HG02981 (cell line): ENCODE results near the gene CENPM.

Experiments
- ATAC-seq: cut with Tn5 transposase; IDR thresholded peaks from one replicate; pipeline ENCODE4 v1.9.1; 2021; ENCODE audit warnings: mild to moderate bottlenecking, moderate library complexity; ENCODE audit not compliant: unreplicated experiment

Gene CENPM, protein sequence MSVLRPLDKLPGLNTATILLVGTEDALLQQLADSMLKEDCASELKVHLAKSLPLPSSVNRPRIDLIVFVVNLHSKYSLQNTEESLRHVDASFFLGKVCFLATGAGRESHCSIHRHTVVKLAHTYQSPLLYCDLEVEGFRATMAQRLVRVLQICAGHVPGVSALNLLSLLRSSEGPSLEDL

DNA sequence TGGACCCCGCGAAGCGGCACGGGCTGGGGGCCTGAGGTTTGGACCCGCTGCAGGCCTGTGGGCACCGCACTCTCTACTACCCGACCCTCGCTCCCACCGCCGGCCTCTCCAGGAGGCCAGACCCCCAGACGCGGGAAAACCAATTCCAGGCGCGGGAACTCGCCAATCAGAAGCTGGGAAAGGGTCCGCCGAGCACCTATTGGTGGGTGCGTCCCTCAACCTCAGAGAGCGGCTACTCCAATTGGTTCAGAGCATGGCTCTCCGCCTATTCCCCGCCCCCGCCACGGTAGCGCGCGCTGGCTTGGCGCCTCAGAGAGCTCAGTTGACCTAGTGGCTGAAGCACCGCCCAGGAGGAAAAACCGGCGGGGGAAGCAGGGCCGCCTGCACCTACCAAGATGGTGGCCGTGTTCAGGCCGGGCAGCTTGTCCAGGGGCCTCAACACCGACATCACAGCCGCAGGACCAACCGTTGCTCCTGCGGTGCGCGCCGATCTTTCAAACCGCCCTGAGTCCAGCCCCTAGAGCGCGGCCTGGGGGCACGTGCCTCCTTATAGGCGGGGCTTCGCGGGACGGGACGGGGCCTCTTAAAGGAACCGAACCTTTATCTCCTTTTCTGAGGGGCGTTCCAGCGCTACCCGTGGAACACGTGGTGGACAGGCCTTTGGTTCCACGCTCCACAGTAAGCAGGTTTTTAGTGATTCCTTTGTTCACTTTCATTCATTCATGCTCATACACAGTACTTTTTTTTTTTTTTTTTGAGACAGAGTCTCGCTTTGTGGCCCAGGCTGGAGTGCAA lies at the start of gene CENPM:
TSS of gene CENPM (minus strand) at position 524 of the 795 bp plus-strand sequence. CDS start at position 448, 76 bp downstream.
- peak; percentile 76 for ATAC-seq

DNA sequence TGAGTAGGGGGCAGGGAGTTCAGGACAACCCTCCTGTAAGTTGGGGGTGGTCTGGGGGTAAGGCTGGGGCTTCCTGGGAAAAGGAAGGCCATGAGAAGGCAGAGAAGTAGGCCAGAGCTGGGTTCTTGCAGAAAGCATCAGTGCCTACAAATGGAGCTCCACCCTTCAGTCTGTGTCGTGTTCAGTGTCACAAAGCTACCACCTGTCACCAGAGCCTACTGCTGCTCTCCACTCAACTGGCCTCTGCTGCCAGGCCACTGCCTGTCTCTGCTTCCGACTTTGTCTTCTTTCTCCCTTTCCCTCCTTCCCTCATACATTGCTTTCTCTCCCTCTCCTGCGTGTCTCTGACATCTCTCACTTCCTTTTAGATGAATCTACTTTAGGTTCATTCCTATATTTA lies 48.3 kb upstream of the CENPM start:
- no peak for ATAC-seq

DNA sequence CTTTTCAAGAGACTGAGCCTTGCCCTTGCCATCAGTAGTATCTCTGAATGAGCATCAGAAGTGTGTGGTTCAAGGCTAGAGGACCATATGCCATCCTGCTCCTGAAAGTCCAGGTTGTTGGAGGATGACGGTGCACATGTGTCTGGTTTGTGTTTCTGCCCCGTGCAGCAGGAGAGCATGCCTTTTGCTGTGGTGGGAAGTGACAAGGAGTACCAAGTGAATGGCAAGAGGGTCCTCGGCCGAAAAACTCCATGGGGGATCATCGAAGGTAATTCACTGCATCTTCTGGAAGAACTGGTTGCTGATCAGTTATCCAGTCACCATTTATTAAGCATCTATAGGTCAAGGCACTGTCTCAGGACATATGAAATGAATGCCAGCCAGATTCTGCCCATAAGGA lies 45.5 kb upstream of the CENPM start:
- no peak for ATAC-seq

DNA sequence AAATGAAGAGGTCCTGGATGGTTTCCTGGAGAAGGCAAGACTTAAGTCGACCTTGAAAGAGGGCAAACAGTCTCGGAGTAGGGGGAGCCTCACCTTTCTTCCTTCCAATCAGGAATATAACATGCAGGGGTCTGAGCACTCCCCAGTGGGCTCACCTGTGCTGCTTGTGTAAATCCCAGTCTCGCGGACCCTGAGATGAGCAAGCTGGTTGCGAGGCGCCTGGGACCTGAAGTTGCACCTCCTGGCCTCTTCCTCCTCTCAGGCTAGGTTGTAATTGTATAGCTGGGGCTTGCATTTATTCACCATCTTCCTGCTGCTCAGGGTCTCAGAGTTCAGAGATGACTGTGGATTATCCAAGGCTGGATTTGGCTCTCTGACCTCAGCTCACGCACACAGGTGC lies 44.2 kb upstream of the CENPM start:
- ATAC-seq = no peak

DNA sequence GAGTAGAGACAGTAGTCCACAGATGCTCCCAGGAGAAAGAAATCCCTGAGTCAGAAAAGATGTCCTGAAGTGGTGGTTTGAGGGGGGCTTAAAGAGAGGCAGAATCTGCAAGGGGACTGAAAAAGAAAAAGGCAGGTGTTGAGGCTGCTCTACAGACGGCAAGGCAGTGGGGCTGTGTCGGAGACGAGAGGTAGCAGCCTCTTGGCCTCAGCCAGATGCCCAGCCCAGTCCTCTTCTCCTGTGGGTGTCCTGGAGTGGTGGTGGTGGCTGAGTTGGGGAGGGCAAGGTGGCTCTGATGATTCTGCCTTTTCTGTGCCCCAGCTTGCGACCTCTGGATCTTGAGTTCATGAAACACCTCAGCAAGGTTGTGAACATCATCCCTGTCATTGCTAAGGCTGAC lies 42.3 kb upstream of the CENPM start:
- no peak for ATAC-seq

DNA sequence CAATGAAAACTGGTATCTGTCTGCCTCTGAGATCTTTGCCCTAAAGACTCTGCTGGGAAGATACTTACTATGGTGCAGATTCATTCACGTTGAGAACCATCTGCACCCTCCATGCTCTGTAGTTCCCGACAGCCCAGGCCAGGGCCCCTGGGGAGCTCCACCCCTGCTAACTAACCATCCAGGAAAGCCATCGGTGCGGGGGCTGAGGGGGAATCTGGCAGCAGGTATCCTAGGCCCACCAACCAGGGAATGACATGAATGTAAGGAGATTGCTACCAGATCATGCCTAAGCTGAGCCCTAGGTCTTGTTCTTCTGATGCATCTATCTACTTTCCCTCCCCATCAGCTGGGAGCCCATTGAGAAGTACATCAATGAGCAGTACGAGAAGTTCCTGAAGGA lies 40.3 kb upstream of the CENPM start:
- no peak for ATAC-seq

DNA sequence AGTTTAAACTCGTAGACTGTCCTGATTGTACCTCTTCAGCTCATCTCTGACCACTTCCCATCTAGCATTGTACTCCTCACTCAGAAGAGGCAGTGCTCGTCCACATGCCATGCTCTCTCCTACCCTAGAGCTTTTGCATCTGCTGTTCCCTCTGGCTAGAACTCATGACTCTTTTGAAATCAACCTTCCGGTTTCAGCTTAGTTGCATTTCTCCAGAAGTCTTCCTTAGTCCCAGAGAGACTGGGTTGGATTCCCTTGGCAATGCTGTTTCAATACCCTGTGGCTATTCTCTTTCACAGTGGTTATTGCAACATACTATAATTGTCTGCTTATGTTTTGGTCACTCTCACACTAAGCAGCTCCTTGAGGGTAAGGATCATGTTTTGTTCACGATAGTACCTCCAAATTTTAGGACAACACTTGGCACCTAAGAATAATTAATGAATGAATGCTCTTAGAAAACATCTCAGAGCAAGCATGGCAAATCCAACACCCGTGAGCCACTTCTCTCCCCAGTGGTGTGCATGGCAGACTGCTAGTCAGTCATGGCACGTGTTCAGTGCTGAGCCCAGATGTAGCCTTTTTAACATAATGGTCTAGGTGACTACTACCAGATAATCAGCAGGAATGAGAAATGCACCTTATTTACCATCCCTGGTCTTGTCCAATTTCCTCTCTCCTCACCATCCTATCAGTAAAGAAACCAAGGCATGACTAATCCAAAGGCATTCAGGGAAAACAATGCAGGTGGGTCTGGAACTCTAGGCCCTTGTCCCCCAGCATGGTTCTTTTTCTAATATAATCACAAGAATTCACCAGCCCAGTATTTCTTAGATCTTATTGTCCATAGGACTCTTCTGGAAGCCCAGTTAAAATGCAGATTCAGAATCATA lies 36.8 kb upstream of the CENPM start:
- no peak for ATAC-seq

DNA sequence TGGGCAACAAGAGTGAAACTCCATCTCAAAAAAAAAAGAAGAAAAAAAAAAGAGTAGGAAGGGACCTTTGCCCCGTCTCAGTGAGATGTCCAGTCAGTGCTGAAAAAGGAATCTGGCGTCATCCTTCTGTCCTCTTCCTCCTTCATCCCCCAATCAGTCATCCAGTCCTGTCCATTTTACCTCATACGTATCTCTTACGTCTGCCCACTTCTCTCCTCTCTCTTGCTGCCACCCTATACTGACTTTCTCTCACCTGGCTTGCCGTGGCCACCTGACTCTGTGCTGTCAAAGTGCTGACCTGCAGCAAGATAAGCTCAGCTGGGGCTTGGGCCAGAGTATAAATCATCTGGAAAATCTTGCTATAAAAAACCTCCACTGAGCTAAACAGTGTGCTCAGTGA lies 35.9 kb upstream of the CENPM start:
- no peak for ATAC-seq

DNA sequence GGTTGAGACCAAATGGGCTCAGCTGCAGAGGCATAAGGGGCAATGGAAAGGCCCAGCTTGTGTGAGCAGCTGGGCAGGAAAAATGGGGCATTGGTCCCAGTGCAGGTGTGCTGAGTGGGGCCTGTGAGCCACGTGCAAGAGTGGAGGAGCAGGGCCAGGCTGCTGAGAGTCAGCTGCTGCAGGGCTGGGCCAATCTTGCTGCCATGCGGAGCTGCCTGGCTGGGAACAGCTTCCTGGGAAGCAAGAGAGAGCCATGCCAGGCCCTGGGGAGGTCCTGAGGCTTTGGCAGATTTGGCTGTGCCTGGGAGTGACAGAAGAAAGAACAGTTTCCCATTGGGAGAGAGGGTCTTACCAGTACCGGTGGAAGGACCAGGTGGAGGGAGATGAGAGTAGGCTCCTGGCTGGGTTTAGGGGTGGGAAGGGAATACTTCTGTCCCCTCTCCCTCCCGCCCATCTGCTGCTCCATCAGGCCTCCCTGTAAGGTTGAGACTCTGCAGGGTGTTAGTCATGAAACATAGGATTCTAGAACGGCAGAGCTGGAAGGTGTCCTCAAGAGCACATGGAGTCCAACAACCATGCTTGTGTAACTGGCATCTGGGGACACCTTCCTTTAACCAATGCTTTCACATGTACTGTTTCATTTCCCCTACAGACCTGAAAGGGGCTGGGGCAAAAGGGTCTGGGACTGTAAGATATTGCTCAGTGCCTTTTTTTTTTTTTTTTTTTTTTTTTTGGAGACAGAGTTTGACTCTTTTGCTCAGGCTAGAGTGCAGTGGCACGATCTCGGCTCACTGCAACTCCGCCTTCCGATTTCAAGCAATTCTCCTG lies 32.7 kb upstream of the CENPM start:
- ATAC-seq = no peak

DNA sequence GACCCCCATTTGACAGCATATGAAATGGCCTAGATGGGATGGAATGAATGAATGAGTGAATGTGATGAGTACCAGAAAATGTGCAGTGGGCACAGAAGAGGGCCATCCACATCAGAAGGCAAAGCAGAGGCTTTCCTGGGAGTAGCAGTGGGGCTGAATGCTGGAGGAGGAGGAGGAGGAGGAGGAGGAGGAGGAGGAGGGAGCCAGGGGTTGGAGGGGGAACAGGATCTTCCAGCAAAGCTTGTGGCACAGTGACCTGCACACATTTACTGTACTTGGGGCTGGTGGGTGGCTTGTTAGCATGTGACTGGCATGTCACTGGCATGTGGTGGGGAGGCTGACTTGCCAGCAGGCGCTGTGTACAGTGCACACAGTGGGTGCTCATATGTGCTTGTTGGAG lies 31.8 kb upstream of the CENPM start:
- no peak for ATAC-seq

DNA sequence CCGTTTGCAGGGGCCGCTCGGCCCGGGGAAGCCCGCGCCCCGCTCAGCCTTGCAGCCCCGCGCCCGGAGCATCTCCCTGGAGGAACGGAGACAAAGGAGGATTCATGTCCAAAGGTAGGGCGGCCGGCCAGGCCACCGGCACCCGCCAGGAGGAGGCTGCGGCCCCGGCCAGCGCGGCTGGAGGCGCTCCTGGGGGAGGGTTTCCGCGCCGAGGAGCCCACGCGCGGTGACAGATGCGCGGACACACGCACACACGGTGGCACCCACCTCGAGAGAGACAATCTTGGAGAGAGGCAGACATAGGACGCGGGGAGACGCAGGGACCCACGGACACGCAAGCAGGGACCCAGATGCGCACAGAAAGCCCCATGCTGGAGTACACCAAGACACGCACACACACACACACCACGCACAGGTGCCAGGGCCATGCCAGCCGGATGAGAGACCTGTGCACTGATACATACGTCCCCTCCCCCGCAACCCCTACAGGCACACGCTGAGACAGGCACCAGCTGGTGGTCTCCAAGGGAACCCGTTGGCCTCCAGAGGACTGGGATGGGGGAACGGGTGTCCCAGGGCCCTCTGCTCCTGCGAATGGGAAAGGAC lies 30.1 kb upstream of the CENPM start:
- ATAC-seq = no peak

DNA sequence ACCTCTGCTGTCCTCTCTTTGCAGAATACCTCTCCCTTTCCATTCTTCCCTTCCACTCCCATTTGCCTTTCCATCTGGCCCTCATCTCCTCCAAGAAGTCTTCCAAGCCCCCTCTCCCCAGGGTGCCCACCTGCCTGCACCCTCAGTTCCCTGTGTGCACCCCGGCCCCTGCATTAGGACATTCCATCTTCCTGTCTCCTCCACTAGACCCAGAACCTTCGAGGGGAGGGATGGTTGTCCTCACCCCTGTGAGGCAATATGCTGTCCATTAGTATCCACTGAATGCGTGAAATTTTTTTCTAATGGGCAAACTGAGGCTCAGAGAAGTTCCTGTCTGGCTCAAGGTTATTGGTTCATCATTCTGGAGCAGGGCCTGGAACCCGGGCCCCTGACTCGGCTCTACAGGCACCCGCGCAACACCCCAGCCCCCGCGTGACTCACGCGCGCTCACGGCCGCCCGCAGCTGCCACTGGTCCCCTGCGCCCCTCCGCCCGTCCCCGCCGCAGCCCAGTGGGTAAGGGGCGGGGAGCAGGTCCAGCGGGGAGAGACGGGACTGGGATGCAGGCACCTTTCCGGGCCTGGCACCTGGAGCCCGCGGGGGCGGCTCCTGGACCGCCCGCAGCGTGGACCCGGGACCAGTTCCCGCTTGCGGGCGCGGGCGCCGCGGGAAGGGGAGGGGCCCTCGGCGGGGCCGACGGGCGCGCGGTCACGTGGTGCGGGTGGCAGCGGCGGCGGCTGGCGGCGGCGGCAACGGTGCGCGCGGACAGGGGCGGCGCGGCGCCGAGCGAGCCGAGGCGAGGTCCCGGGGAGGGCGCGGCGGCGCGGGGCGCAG lies 29.3 kb upstream of the CENPM start:
- ATAC-seq = no peak

DNA sequence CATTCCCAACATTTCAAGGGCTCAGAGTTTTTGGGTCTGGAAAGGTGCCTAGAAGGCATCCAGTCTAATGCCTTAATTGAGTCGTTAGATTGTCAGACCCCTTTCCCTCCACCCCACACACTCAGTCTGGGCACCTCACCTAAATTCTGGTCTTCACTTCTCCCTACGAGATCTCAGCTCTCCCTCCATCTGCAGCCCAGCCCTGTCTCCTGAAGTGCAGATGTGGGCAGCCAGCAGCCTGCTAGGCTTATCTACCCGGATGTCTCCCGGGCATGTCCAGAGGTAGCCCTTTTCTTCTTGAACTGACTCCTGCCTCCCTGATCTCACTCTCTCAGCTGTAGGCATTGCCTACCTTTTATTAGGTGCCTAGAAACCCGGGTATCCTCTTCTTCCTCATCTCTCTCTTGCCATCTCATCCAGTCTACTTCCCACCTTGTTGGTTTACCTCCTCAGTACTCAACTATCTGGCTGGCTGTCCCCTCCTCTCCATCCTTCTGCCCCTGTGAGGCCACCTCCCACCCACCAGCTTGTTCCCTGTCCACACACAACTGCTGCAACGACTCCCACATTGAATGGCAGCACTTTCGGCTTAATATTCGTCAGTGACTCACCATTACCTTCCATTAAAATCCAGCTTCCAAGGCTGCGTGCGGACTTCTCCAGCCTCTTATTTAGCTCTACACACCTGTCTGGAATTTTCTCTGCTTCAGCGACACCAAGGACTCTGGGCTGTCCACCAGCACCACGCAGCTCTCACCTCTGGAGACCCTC lies 28.5 kb upstream of the CENPM start:
- no peak for ATAC-seq

DNA sequence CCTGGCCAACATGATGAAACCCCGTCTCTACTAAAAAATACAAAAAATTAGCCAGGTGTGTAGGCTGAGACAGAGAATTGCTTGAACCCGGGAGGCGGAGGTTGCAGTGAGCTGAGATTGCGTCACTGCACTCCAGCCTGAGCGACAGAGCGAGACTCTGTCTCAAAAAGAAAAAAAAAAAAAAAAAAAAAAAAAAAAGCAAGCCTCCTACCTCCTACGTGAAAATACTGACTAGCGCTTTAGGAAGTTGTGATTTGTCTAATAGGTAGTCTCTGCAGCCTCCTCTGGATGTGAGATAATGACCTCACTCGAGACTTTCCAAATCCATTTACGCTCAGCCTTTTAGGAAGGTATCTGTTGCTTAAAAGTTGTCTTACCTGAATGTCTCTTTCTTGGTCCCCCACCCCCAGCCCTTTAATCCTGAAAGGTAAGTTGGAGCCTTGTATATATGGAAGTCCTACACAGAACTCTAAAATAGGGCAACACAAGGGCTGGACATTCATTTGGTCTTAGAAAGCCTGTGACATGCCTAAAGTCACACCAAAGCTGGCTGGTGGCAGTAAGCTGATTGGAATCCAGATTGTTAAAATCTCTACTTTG lies 27.8 kb upstream of the CENPM start:
- no peak for ATAC-seq

DNA sequence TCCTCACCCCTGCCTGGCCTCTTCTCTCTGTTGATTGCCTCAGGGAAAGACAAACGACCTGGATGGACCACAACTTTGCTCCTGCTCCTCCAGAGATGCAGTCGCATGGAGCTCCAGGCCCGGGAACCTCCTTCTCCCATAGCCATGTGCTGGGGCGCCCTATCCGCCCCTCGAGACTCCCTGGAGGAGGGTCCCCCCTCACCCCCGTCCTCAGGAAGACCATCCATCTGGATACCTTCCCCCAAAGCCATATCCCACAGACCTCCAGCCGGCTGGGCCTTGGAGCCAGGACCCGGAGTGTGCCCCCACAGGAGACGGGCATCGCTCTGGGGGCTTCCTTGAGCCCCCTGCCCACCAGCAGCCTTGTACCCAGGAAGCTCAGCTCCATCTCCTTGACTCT lies 24.5 kb upstream of the CENPM start:
- no peak for ATAC-seq

DNA sequence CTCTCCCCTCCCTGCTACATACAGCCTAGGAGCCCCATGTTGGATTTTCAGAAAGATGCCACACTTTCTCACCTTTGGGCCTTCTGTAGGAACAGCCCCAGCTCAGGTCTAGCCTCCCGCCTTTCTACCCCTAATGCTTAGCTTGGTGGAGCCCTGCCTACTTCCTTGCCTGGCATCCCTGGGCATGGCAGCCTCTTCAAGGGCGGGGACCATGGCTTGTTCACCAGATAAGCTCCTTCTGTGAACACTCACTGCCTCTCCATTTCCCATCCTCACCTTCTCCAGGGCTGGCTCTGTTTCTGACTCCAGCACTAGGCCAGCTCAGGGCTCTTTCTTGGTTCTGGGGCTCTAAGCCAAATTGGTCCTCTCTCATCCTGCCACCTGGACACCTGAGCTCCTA lies 23.6 kb upstream of the CENPM start:
- ATAC-seq = no peak

DNA sequence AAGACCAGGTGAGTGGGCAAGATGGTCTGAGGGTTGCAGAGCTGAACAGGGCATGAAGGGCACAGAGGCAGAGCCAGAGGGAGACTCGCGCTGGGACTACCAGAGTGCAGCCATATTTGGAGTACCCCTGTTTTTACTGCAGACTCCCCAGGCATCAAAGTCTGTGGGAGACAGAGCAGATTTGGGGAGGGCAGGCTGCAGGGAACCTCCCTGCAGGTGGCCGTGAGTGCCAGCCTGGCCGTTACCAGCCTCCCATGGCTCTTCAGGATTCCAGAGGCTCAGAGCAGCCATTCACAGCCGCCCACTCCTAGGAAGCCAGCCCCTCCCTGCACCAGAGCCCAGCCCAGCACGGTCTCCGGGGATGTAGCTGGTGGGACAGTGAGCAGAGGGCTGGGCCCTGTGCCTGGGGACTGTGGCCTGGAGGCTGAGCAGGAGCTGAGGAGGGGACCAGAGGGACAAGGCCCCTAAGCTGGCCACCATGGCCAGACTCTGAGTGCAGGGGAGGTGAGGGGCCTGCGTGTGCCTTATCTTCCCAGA lies 22.2 kb upstream of the CENPM start, which contains the start of gene SEPTIN3:
TSS of gene SEPTIN3 (plus strand) at position 334 of the 537 bp plus-strand sequence. CDS start 2,050 bp downstream, outside the sequence.
- no peak for ATAC-seq

DNA sequence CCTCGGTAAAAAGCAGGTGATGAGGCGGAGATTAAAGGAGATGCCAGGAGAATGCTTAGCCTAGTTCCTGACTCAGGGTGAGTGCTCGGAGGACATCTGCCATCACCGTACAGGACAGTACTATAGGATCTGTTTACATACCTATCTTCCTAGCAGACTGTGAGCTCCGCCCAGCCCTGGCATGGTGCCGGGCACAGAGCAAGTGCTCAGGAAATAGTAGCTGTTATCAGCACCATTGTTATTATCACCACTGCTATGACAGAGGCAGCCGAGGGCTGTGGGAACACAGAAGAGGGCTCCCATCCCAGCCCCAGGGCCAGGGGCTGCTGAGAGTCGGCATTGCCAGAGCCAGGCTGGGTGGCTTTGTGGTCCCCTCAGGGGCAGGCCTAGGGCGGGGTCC lies 21.6 kb upstream of the CENPM start:
- no peak for ATAC-seq
